HEK293 (cell line): ENCODE results near the gene UBXN1.
"Not testable (repeated sequence)": the region's sequence is repeated elsewhere in the genome, so short reads cannot be mapped to it uniquely, and the experiment has no call there.

Source experiments
- CTCF ChIA-PET: fragments of 350-600 bp; formaldehyde crosslinking; extraction: SDS; loops from one replicate; lab custom pipeline; 2021; ENCODE audit warnings: antibody characterized with exemption; lab: Yijun Ruan, JAX
- POLR2A ChIA-PET: fragments of 300-600 bp; formaldehyde crosslinking; extraction: SDS; loops from one replicate; lab custom pipeline; 2020; ENCODE audit warnings: antibody characterized with exemption, inconsistent platforms; lab: Yijun Ruan, JAX
- H3K27ac ChIP-seq: fragments of 200-500 bp; sonication (Bioruptor generic); 2 replicates; pipeline ENCODE4 v1.5.1; 2014; ENCODE audit warnings: low read depth, low read length, control low read depth, inconsistent platforms; ENCODE audit errors: extremely low read depth
- H3K36me3 ChIP-seq, 2 experiments: fragments of 200-500 bp in 1 of 2; sonication (Bioruptor generic) in 1 of 2; 1 replicate in 1 of 2; 2 replicates in 1 of 2; pipeline ENCODE4 v1.5.1; 2014 to 2017; ENCODE audit warnings: inconsistent platforms in 2 of 2, low read length in 2 of 2; ENCODE audit not compliant: control insufficient read depth in 2 of 2, insufficient read depth in 1 of 2
- H3K4me1 ChIP-seq: fragments of 200-500 bp; sonication (Bioruptor generic); 2 replicates; pipeline ENCODE4 v1.5.1; 2014; ENCODE audit warnings: mild to moderate bottlenecking, low read length, inconsistent platforms; ENCODE audit not compliant: control insufficient read depth, insufficient read depth
- H3K4me3 ChIP-seq: 2 replicates; pipeline ENCODE4 v1.5.1; 2011; ENCODE audit warnings: low read depth, mild to moderate bottlenecking, control low read depth, low read length, moderate library complexity
- H3K9me3 ChIP-seq: fragments of 200-500 bp; sonication (Bioruptor generic); 2 replicates; pipeline ENCODE4 v1.5.1; 2014; ENCODE audit warnings: low read depth, low read length, inconsistent platforms; ENCODE audit not compliant: control insufficient read depth, insufficient read depth
- AEBP2 ChIP-seq: fragments of 450-650 bp; formaldehyde crosslinking; IDR thresholded peaks from 2 replicates; pipeline ENCODE4 v1.5.1; 2016; ENCODE audit warnings: missing biosample characterization, missing genetic modification characterization, borderline replicate concordance
- CTCF ChIP-seq: fragments of 450-650 bp; formaldehyde crosslinking; IDR thresholded peaks from 2 replicates; pipeline ENCODE4 v1.5.1; 2016; ENCODE audit warnings: missing biosample characterization, missing genetic modification characterization
- OVOL3 ChIP-seq: fragments of 450-650 bp; formaldehyde crosslinking; IDR thresholded peaks from 2 replicates; pipeline ENCODE4 v1.5.1; 2016; ENCODE audit warnings: missing biosample characterization, missing genetic modification characterization
- PRDM6 ChIP-seq: fragments of 450-650 bp; formaldehyde crosslinking; IDR thresholded peaks from 2 replicates; pipeline ENCODE4 v1.5.1; 2017; ENCODE audit warnings: missing biosample characterization, missing genetic modification characterization
- ZNF140 ChIP-seq: fragments of 450-650 bp; formaldehyde crosslinking; IDR thresholded peaks from 2 replicates; pipeline ENCODE4 v1.5.1; 2016; ENCODE audit warnings: missing biosample characterization, missing genetic modification characterization
- ZNF600 ChIP-seq: fragments of 450-650 bp; formaldehyde crosslinking; IDR thresholded peaks from 2 replicates; pipeline ENCODE4 v1.5.1; 2016; ENCODE audit warnings: missing biosample characterization, missing genetic modification characterization
- TF ChIP-seq, protein P1 (sequence below): fragments of 450-650 bp; formaldehyde crosslinking; IDR thresholded peaks from 2 replicates; pipeline ENCODE4 v1.5.1; 2016; ENCODE audit warnings: missing biosample characterization, missing genetic modification characterization
- TF ChIP-seq, protein P2 (sequence below): sonication (generic); formaldehyde crosslinking; IDR thresholded peaks from 2 replicates; pipeline ENCODE4 v1.8.1; 2022; ENCODE audit warnings: mild to moderate bottlenecking, moderate library complexity, missing genetic modification reagents

Gene UBXN1

GRCh38 chr11:62677156-62677555 lies 1.7 kb downstream of the UBXN1 start (continued):
- TF ChIP-seq, protein P1, sequence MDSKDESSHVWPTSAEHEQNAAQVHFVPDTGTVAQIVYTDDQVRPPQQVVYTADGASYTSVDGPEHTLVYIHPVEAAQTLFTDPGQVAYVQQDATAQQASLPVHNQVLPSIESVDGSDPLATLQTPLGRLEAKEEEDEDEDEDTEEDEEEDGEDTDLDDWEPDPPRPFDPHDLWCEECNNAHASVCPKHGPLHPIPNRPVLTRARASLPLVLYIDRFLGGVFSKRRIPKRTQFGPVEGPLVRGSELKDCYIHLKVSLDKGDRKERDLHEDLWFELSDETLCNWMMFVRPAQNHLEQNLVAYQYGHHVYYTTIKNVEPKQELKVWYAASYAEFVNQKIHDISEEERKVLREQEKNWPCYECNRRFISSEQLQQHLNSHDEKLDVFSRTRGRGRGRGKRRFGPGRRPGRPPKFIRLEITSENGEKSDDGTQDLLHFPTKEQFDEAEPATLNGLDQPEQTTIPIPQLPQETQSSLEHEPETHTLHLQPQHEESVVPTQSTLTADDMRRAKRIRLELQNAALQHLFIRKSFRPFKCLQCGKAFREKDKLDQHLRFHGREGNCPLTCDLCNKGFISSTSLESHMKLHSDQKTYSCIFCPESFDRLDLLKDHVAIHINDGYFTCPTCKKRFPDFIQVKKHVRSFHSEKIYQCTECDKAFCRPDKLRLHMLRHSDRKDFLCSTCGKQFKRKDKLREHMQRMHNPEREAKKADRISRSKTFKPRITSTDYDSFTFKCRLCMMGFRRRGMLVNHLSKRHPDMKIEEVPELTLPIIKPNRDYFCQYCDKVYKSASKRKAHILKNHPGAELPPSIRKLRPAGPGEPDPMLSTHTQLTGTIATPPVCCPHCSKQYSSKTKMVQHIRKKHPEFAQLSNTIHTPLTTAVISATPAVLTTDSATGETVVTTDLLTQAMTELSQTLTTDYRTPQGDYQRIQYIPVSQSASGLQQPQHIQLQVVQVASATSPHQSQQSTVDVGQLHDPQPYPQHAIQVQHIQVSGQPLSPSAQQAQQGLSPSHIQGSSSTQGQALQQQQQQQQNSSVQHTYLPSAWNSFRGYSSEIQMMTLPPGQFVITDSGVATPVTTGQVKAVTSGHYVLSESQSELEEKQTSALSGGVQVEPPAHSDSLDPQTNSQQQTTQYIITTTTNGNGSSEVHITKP (tag by site-specific recombination), result 0 out of 2 replicates have a peak, but pooled peaks have one; percentile 14

- Histone ChIP-seq H3K4me3 (no peak overlapping the region), H3K36me3 (peaks cover 3 to 44% of the 10 kb centered on the region in 2 experiments; a peak in 2 of 3 replicates), H3K4me1 (peaks cover 8% of the 10 kb centered on the region), H3K27ac (0 out of 2 replicates have a peak overlapping the region, but pooled peaks have one; percentile 2), H3K9me3 (no peaks in the 10 kb centered on the region)
- CTCF ChIA-PET, result interaction anchor here (0.5 to 3.0 kb wide), 7 partner anchors 11 to 214 kb away, joined by 3 to 10 read pairs (median 4); partner anchors contain the start of genes C11orf98 and CSKMT
- POLR2A ChIA-PET, result interaction anchor here (0.8 to 7.2 kb wide), 9 partner anchors 10 to 111 kb away, joined by 3 to 67 read pairs (median 5); partner anchors contain the start of genes B3GAT3, C11orf98, CSKMT and EEF1G
- TF ChIP-seq OVOL3, result no peak
- no peak for TF ChIP-seq PRDM6 (tag by site-specific recombination)
- TF ChIP-seq CTCF (tag by site-specific recombination), result 0 out of 2 replicates have a peak, but pooled peaks have one; percentile 21
- no peak for TF ChIP-seq ZNF600
- TF ChIP-seq, protein P2, sequence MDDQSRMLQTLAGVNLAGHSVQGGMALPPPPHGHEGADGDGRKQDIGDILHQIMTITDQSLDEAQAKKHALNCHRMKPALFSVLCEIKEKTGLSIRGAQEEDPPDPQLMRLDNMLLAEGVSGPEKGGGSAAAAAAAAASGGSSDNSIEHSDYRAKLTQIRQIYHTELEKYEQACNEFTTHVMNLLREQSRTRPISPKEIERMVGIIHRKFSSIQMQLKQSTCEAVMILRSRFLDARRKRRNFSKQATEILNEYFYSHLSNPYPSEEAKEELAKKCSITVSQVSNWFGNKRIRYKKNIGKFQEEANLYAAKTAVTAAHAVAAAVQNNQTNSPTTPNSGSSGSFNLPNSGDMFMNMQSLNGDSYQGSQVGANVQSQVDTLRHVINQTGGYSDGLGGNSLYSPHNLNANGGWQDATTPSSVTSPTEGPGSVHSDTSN (CRISPR knock-in tag), result no peak
Observed at GRCh38 chr11:62676698-62677097, 2.2 kb downstream of the UBXN1 start.

GRCh38 chr11:62675415-62675814 lies 3.5 kb downstream of the UBXN1 start:
- H3K27ac ChIP-seq, H3K4me3 ChIP-seq, H3K4me1 ChIP-seq, H3K9me3 ChIP-seq: not testable (repeated sequence)
- CTCF ChIA-PET, result interaction anchor here (0.6 to 3.0 kb wide), 3 partner anchors 10 to 1063 kb away, joined by 3 to 10 read pairs (median 3); partner anchors contain the start of genes C11orf98 and CSKMT
- POLR2A ChIA-PET, result interaction anchor here (0.6 to 7.2 kb wide), 7 partner anchors 8 to 706 kb away, joined by 3 to 67 read pairs (median 3); partner anchors contain the start of genes C11orf98, CSKMT and INTS5
- H3K36me3 ChIP-seq, result peaks cover 3 to 44% of the 10 kb centered on the region in 2 experiments; a peak in 2 of 3 replicates

- ChIA-PET POLR2A (interaction anchor here (0.6 to 7.2 kb wide), 12 partner anchors 8 to 279 kb away, joined by 3 to 72 read pairs (median 7); partner anchors contain the start of genes B3GAT3, BSCL2, C11orf98 and CSKMT), CTCF (interaction anchor here (0.7 to 2.4 kb wide), 5 partner anchors 21 to 280 kb away, joined by 3 to 8 read pairs (median 5); partner anchors contain the start of gene TAF6L)
- TF ChIP-seq ZNF140 (tag by site-specific recombination) (no peak), AEBP2 (no peak)
- Histone ChIP-seq H3K9me3 (no peaks in the 10 kb centered on the region), H3K27ac (no peak overlapping the region; the same call in 1 of the 2 replicates), H3K4me3 (no peak overlapping the region), H3K36me3 (peaks cover 3 to 51% of the 10 kb centered on the region in 2 experiments; a peak in 2 of 3 replicates), H3K4me1 (peaks cover 8% of the 10 kb centered on the region)
Observed at GRCh38 chr11:62673196-62673525, 5.7 kb downstream of the UBXN1 start.
